Pons (tissue), 1 donor: Measurements from ENCODE around the gene ATRIP.
"Not testable (repeated sequence)": the region's sequence is repeated elsewhere in the genome, so short reads cannot be mapped to it uniquely, and the experiment has no call there.

Experiments
- DNase-seq: peaks from one replicate; pipeline ENCODE4 v3.0.0-alpha.2; 2016; ENCODE audit warnings: low spot score

Gene ATRIP

DNA sequence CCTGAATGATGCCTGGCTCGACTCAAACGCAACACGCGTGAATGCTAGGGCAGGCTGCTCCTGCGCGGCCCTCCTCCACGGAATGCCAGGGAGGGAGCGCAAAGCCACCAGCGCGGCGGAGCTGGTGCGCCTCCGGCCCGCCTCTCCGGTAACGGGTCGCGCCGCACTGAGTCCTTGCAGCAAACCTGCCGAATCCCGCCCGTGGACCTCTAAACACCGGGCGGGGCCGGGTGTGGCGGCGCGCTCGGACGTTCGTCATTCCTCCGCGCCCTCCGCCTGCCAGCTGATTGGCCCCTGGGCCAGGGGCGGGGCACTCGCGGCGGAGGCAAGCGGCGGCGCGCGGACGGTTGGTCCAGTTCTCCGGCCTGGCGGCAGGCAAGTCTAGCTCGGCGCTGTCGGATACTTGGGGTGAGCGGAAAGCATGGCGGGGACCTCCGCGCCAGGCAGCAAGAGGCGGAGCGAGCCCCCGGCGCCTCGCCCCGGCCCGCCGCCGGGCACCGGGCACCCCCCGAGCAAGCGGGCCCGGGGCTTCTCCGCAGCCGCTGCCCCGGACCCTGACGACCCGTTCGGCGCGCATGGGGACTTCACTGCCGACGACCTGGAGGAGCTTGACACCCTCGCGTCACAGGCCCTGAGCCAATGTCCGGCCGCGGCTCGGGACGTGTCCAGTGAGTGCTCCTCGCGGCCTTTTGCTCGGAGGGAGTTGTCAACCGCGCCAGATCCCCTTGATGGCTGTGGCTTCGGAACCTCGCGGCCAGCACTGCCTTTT lies at the start of gene ATRIP:
TSS of gene ATRIP (plus strand) at position 313 of the 769 bp plus-strand sequence. CDS start at position 422, 109 bp downstream.
- DNase-seq: peak; percentile 78

- no peak for DNase-seq
Observed at GRCh38 chr3:48397767-48398681, 48.5 kb upstream of the ATRIP start.

- no peak for DNase-seq
Observed at GRCh38 chr3:48398701-48399386, 47.7 kb upstream of the ATRIP start.

GRCh38 chr3:48399387-48400172 lies 47.0 kb upstream of the ATRIP start:
- no peak for DNase-seq

- peak; percentile 80 for DNase-seq
Observed at GRCh38 chr3:48400824-48401433, 45.6 kb upstream of the ATRIP start.

GRCh38 chr3:48401434-48401901 lies 45.1 kb upstream of the ATRIP start:
- DNase-seq: not testable (repeated sequence)

- no peak for DNase-seq
Observed at GRCh38 chr3:48402281-48402732, 44.2 kb upstream of the ATRIP start.

DNA sequence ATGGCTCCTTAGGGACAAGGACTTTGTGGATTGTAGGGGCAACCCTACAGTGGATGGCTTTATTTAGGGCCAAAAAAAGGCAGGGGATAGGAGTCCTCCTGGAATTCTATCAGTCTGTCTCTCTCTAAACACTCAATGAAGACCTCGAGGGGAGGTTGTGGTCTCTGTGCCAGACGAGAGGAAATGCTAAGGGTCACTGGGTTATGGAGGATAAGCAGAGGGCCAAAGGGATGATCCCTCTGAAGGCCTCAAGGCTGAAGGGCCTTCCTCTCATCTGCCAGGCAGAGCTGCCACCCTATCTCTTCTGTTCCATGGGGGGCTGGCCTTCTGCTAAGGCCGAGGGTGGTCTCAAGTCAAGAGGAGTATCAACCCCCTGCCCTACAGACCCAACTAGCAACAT lies 43.6 kb upstream of the ATRIP start:
- DNase-seq: no peak

- DNase-seq: no peak
Observed at GRCh38 chr3:48403533-48404439, 42.8 kb upstream of the ATRIP start.

DNA sequence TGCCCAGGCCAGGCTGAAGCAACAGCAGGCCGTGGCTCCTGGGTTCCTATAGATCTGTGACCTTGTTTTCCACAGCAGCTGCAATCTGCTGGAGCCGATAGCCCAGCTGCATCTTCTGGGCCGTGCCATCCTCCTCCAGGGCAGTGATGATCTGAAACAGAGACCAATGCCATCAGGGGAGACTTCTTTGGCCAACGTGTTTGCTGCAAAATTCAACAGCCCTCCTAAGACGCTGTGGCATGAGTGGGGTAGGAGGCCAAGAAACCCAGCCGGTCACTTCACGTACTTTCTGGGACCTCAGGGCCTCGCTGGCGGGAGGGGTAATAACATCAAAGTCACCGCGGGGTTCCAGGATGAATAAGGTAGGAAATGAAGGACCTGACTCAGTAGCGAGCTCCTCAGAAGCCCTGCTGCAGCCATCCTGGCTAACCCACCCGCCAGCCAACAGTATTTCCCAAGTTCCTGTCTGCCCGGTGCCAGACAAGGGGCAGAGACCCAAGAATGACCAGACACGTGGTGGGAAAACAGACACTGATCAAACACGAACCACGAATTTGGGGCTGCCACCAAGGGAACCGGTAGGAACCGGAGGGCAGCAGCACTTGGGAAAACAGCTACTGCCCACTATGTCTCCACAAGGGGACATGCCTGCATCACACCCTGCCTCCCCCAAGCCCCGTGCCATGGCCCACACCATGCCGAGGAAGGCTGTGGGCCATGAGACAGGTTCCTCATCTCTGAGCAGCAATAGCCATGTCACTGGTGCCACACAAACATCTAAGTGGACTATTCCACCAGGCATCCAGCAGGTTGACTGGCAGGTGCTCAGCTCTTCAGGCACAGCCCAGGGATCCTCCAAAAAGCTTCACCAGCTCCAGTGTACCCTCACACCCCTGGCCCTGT lies 41.8 kb upstream of the ATRIP start:
- no peak for DNase-seq

DNA sequence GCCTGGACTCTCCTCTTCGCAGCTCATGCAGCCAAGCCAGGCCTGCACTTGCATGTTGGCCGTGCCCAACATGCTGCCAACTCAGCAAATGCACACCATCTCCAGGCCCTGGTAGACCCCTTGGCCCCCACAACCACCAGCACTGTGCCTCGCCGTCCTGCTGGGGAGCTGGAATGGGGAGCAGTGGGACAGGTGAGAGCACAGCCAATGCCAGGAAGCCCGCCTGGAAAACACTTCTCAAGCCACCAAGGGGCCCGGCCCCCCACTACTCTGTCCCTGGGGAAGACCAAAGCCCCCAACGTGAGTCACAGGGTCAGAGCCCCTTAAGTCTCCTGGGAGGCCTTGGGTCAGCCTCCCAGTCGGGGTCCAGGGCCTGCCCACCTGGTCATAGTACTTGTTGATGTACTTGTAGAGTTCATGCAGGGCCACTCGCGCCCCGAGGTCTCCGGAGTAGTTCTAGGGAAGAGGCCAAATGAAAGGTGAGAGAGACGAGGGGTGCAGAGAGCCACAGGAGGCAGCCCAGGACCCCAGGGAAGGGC lies 41.1 kb upstream of the ATRIP start:
- no peak for DNase-seq

DNA sequence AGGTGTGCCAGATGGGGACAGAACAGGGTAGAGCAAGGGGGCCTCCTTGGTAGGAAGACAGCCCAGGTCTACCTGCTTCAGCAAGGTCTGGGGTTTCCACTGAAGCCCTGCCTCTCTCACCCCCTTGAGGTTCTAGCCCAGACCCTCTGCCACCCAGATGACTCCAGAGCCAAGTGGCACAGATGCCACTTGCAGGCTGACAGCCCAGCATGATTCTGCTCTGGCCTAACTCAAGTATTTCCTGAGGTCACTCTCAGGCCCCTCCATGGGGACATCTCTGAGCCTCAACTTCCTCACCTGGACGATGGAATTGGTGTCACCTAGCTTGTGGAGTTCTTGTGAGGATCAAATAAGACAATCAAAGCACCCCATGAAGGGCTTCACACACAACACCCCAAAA lies 40.6 kb upstream of the ATRIP start:
- DNase-seq: no peak

DNA sequence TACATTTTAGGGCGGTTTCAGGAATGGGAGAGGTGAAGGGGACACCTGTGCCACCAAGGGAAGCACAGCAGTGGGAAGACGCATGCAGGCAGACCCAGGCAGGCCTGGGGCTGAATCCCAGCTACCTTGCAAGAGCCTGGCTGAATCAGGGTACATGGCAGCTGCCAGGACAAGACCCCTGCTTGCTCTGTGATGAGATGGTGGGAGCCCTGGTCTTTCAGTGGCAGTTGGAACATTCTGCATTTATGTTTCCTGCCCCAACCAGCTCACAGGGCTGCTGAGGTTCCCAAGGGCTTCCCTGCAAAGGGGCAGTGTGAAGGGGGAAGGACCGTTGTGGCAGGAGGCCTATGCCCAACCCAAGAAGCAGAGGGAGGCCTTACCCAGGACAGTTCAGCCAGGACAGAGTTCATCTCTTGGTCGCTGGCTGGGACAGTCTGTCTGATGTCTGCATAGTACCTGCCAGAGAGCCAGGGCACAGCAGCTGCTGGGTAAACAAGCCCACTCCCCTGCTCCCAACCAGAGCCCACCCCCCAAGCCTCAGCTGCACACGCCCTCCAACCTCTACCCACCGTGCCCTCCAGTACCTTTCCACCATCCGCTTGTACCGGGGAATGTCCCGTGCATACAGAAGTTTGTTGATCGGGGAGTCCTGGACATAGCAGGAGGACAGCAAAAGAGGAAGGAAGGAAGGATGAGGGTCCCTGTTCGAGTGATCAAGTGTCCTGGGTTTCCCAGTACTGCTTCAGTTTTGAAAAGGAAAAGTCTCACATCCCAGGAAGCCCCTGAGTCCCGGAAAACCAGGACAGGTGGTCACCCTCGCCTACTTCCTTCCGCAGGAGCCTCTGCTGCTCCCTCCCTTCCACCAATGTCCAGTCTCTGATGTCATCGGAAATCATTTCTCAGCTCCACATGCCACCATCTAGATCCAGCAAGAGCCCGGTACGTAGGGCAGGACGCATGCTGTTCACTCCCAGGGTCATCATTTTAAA lies 39.8 kb upstream of the ATRIP start:
- no peak for DNase-seq

DNA sequence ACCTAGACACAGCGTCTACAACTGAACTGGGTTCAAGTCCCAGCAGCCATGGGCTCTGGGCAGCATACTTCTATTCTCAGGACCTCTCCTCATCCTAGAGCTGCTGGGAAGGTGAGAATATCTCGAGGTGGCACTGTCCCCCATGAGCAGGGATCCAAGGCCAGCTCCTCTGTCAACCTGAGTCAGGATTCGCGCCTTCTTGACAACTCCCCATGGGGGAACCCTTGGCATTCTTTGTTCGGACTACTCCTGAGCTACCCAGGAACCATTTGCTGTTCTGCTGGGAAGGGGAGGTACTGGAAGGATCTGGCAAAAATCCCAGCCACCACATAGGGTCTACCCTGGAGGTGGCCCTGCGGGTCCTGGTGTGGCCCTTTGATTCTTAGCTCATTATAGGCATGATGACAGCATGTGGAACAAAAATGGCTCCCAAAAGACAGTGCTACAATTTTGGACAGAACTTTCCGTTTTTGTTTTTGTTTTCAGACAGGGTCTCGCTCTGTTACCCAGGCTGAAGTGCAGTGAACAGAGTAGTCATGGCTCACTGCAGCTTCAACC lies 38.9 kb upstream of the ATRIP start:
- no peak for DNase-seq

- no peak for DNase-seq
Observed at GRCh38 chr3:48408823-48409281, 37.7 kb upstream of the ATRIP start.

GRCh38 chr3:48409291-48410201 lies 37.0 kb upstream of the ATRIP start:
- no peak for DNase-seq
